ENCODE measurements around the gene SOX10.
"Not testable (repeated sequence)": the region's sequence is repeated elsewhere in the genome, so short reads cannot be mapped to it uniquely, and the experiment has no call there.

SOX10 gene

DNA sequence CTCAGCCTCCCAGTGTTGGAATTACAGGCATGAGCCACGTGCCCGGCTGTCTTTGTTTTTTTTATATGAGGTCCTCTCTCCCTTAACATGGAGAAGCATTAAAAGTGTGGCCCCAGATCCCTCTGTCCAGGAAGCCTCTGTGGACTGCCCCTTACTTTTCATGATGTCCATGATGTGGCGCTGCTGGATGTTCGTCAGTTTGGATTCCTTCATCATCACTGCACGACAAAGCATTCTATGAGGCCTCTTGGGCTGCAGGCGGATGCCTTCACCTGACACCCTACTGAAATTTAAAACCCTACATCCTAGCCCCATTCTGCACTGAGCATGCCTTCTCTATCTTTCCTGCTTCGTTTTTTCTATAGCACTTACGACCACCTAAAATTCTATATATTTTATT, 33.0 kb downstream of the SOX10 start:
- ChIA-PET CTCF (interaction anchor here (1.4 kb wide), 1 partner anchor 17 kb away, joined by 4 read pairs; no protein-coding TSS in a partner anchor), POLR2A (interaction anchor here (0.6 to 1.2 kb wide), 2 partner anchors 36 to 45 kb away, joined by 3 read pairs; partner anchors contain the start of gene MICALL1)
- no peaks in the 10 kb centered on the region for H3K9me3 ChIP-seq (ENCODE audit: control insufficient read depth, insufficient read depth, low read depth, low read length)
- H3K4me1 ChIP-seq (ENCODE audit: control insufficient read depth, insufficient read depth, low read length), result 0 out of 2 replicates have a peak, but pooled peaks cover 4% of the 10 kb centered on the region
- no peaks in the 10 kb centered on the region; a peak in 1 of 3 replicates for H3K36me3 ChIP-seq (ENCODE audit: control insufficient read depth in 2 of 2, insufficient read depth in 1 of 2, low read length in 2 of 2)
- H3K4me3 ChIP-seq (ENCODE audit: low read depth, low read length), result no peak overlapping the region
- H3K27ac ChIP-seq (ENCODE audit: extremely low read depth, low read depth, low read length), result no peak overlapping the region
- TF ChIP-seq ZBTB48 (tag by site-specific recombination; IDR thresholded peaks at IDR 0.05) (0 out of 2 replicates have a peak, but pooled peaks have one; percentile 22), ZNF211 (tag by site-specific recombination; IDR thresholded peaks at IDR 0.05; ENCODE audit: low read depth) (no peak)

DNA sequence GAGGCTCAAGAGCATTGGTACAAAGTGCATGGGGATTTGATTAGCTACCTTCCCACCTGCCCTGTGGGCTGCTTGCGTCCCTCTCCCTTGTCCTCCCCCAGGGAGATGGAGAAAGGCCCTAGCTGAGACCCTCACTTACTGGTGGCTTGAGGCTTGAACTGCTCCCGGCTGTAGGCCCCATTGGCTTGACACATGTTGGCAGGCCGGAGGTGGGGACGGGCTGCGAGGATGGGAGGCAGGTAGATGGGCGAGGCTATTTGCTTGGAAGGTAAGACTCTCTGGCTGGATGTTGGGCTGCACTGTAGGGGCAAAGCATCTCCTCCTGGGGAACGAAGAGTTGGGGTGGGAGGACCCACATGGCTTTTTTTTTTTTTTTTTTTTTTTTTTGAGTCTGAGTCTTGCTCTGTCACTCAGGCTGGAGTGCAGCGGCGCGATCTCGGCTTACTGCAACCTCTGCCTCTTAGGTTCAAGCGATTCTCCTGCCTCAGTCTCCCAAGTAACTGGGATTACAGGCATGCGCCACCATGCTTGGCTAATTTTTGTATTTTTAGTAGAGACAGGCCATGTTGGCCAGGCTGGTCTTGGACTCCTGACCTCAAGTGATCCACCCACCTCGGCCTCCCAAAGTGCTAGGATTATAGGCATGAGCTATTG, 37.1 kb downstream of the SOX10 start:
- POLR2A ChIA-PET; H3K9me3 ChIP-seq (ENCODE audit: control insufficient read depth, insufficient read depth, low read depth, low read length): not testable (repeated sequence)
- CTCF ChIA-PET, result interaction anchor here (0.6 to 3.9 kb wide), 4 partner anchors 13 to 130 kb away, joined by 3 to 16 read pairs (median 9); no protein-coding TSS in a partner anchor

DNA sequence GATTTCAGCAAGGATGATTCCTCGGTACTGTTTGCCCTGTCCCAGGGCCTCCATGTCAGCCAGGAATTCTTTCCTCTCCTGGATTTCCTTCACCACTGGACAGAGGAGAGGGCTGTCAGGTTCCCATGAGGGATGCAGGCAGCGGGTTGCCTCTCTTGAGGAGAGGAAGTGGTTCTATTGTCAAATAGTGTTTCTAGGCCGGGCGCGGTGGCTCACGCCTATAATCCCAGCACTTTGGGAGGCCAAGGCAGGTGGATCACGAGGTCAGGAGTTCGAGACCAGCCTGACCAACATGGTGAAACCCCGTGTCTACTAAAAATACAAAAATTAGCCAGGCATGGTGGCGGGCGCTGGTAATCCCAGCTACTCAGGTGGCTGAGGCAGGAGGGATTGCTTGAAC, 39.9 kb downstream of the SOX10 start:
- ChIA-PET POLR2A (interaction anchor here (1.3 to 2.2 kb wide), 2 partner anchors 9 to 10 kb away, joined by 3 to 9 read pairs; partner anchors contain the start of genes C22orf23 and POLR2F), CTCF (interaction anchor here (0.6 to 1.4 kb wide), 2 partner anchors 10 to 722 kb away, joined by 3 to 7 read pairs; no protein-coding TSS in a partner anchor)
- H3K27ac ChIP-seq (ENCODE audit: extremely low read depth, low read depth, low read length); H3K9me3 ChIP-seq (ENCODE audit: control insufficient read depth, insufficient read depth, low read depth, low read length); H3K4me1 ChIP-seq (ENCODE audit: control insufficient read depth, insufficient read depth, low read length); H3K4me3 ChIP-seq (ENCODE audit: low read depth, low read length): not testable (repeated sequence)
- H3K36me3 ChIP-seq (ENCODE audit: control insufficient read depth in 2 of 2, insufficient read depth in 1 of 2, low read length in 2 of 2), result peaks cover 6 to 33% of the 10 kb centered on the region in 2 experiments

More for the DNA sequence above, 37.1 kb downstream of the SOX10 start:
- H3K4me1 ChIP-seq (ENCODE audit: control insufficient read depth, insufficient read depth, low read length); H3K4me3 ChIP-seq (ENCODE audit: low read depth, low read length); H3K36me3 ChIP-seq (ENCODE audit: control insufficient read depth in 2 of 2, insufficient read depth in 1 of 2, low read length in 2 of 2); H3K27ac ChIP-seq (ENCODE audit: extremely low read depth, low read depth, low read length): not testable (repeated sequence)

DNA sequence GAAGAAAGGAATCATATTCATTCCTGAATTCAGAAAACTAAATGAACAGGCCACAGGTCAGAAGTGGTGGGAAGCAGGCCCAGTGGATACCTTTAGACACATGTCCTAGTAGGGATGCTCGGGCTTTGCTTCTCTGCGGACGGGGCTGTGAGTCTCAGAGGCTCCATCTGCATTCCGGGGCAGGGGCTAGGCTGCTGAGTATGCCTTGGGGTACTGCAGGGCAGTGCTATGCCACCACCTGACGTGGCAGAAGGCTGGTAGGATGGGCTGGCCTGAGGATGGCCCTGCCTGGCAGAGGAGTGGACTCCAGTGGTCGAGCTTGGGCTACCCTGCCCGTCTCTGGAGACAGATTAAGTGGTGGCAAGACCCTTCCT, 40.5 kb downstream of the SOX10 start:
- H3K9me3 ChIP-seq (ENCODE audit: control insufficient read depth, insufficient read depth, low read depth, low read length), result no peaks in the 10 kb centered on the region
- no peak overlapping the region for H3K4me3 ChIP-seq (ENCODE audit: low read depth, low read length)
- H3K4me1 ChIP-seq (ENCODE audit: control insufficient read depth, insufficient read depth, low read length), result peaks cover 10% of the 10 kb centered on the region
- ChIA-PET CTCF (interaction anchor here (1.0 to 1.4 kb wide), 2 partner anchors 10 to 126 kb away, joined by 5 to 7 read pairs; no protein-coding TSS in a partner anchor), POLR2A (interaction anchor here (1.3 to 2.2 kb wide), 2 partner anchors 10 kb away, joined by 3 to 9 read pairs; partner anchors contain the start of genes C22orf23 and POLR2F)
- TF ChIP-seq ZNF155 (tag by site-specific recombination; IDR thresholded peaks at IDR 0.05), result no peak
- TF ChIP-seq, protein P1, sequence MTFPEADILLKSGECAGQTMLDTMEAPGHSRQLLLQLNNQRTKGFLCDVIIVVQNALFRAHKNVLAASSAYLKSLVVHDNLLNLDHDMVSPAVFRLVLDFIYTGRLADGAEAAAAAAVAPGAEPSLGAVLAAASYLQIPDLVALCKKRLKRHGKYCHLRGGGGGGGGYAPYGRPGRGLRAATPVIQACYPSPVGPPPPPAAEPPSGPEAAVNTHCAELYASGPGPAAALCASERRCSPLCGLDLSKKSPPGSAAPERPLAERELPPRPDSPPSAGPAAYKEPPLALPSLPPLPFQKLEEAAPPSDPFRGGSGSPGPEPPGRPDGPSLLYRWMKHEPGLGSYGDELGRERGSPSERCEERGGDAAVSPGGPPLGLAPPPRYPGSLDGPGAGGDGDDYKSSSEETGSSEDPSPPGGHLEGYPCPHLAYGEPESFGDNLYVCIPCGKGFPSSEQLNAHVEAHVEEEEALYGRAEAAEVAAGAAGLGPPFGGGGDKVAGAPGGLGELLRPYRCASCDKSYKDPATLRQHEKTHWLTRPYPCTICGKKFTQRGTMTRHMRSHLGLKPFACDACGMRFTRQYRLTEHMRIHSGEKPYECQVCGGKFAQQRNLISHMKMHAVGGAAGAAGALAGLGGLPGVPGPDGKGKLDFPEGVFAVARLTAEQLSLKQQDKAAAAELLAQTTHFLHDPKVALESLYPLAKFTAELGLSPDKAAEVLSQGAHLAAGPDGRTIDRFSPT (tag by site-specific recombination; IDR thresholded peaks at IDR 0.05), result 0 out of 2 replicates have a peak, but pooled peaks have one; percentile 5
- no peak overlapping the region for H3K27ac ChIP-seq (ENCODE audit: extremely low read depth, low read depth, low read length)
- peaks cover 9 to 39% of the 10 kb centered on the region in 2 experiments for H3K36me3 ChIP-seq (ENCODE audit: control insufficient read depth in 2 of 2, insufficient read depth in 1 of 2, low read length in 2 of 2)

DNA sequence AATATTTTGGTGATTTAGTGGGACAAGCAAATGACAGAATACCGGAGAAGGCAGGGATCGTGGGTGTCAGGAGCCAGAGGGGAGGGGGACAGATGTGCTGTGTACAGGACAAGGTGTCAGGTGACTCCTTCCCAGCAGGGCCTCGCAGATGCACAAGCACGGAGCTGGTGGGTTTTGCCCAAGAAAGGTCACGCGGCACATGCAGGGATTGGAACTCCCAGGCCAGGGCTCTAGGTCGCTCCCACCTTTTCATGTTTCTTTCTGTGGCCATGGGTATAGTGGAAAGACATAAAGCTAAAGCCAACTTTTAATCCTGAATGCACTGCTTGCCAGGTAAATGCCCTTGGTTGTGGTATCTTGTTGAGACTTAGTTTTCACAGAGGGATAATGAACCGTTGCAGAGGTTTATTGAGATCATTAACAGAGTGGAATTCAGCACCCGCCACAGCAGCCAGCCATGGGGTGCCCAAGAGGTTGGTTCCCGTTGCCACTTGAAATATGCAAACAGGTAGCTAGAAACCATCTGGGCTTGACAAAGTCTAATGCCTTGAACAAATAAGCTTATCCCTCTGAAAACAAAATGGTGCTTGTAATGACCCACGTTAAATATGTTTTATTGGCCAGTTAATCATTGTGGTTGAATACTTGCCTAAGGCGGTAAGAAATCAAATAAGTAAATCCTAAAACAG, 41.1 kb downstream of the SOX10 start:
- Histone ChIP-seq H3K27ac (ENCODE audit: extremely low read depth, low read depth, low read length) (peak overlapping the region; percentile 8; the same call in 1 of the 2 replicates), H3K4me1 (ENCODE audit: control insufficient read depth, insufficient read depth, low read length) (peaks cover 10% of the 10 kb centered on the region), H3K9me3 (ENCODE audit: control insufficient read depth, insufficient read depth, low read depth, low read length) (no peaks in the 10 kb centered on the region), H3K36me3 (ENCODE audit: control insufficient read depth in 2 of 2, insufficient read depth in 1 of 2, low read length in 2 of 2) (peaks cover 10 to 40% of the 10 kb centered on the region in 2 experiments), H3K4me3 (ENCODE audit: low read depth, low read length) (no peak overlapping the region)
- CTCF ChIA-PET, result interaction anchor here (1.0 to 1.4 kb wide), 2 partner anchors 9 to 125 kb away, joined by 5 to 7 read pairs; no protein-coding TSS in a partner anchor
- POLR2A ChIA-PET, result interaction anchor here (1.3 kb wide), 1 partner anchor 9 kb away, joined by 3 read pairs; no protein-coding TSS in a partner anchor
- TF ChIP-seq, protein P1 (tag by site-specific recombination; IDR thresholded peaks at IDR 0.05), result 0 out of 2 replicates have a peak, but pooled peaks have one; percentile 1
- TF ChIP-seq, protein P2, sequence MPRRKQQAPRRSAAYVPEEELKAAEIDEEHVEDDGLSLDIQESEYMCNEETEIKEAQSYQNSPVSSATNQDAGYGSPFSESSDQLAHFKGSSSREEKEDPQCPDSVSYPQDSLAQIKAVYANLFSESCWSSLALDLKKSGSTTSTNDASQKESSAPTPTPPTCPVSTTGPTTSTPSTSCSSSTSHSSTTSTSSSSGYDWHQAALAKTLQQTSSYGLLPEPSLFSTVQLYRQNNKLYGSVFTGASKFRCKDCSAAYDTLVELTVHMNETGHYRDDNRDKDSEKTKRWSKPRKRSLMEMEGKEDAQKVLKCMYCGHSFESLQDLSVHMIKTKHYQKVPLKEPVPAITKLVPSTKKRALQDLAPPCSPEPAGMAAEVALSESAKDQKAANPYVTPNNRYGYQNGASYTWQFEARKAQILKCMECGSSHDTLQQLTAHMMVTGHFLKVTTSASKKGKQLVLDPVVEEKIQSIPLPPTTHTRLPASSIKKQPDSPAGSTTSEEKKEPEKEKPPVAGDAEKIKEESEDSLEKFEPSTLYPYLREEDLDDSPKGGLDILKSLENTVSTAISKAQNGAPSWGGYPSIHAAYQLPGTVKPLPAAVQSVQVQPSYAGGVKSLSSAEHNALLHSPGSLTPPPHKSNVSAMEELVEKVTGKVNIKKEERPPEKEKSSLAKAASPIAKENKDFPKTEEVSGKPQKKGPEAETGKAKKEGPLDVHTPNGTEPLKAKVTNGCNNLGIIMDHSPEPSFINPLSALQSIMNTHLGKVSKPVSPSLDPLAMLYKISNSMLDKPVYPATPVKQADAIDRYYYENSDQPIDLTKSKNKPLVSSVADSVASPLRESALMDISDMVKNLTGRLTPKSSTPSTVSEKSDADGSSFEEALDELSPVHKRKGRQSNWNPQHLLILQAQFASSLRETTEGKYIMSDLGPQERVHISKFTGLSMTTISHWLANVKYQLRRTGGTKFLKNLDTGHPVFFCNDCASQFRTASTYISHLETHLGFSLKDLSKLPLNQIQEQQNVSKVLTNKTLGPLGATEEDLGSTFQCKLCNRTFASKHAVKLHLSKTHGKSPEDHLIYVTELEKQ (tag by site-specific recombination; IDR thresholded peaks at IDR 0.05; ENCODE audit: borderline replicate concordance), result no peak
- TF ChIP-seq ZNF391 (tag by site-specific recombination; IDR thresholded peaks at IDR 0.05; ENCODE audit: borderline replicate concordance, low read depth), result no peak
- TF ChIP-seq SCRT2 (tag by site-specific recombination; IDR thresholded peaks at IDR 0.05), result 0 out of 2 replicates have a peak, but pooled peaks have one; percentile 31
- TF ChIP-seq FEZF1 (tag by site-specific recombination; IDR thresholded peaks at IDR 0.05), result peak; percentile 82
- peak; percentile 86 for TF ChIP-seq OSR2 (tag by site-specific recombination; IDR thresholded peaks at IDR 0.05)
